Upper lobe of left lung (tissue), 6 donors: ENCODE results near the gene LZTR1. TPM values are rescaled to one million over a fixed set of nuclear protein-coding genes. Genes with fewer than 3 reads are reported as not detected.

Source experiments
- ATAC-seq, 2 donors: fragments of 200-7000 bp; cut with Tn5 transposase; one replicate each; pipeline ENCODE4 v1.9.1; 2022; ENCODE audit warnings: mild to moderate bottlenecking in 2 of 2, moderate library complexity in 2 of 2; ENCODE audit not compliant: low FRiP score in 2 of 2
- DNase-seq, 2 donors: peaks; one replicate each; pipeline ENCODE4 v3.0.0-alpha.2; 2019 to 2020
- H3K27ac ChIP-seq, 4 donors: fragments of 200-600 bp; sonication (generic); one replicate each; pipeline ENCODE4 v1.5.1; 2016 to 2019
- H3K27me3 ChIP-seq, 4 donors: fragments of 200-600 bp; sonication (generic); one replicate each; pipeline ENCODE4 v1.5.1; 2017 to 2019
- H3K36me3 ChIP-seq, 4 donors: fragments of 200-600 bp; sonication (generic); one replicate each; pipeline ENCODE4 v1.5.1; 2016 to 2019
- H3K4me1 ChIP-seq, 4 donors: fragments of 200-600 bp; sonication (generic); one replicate each; pipeline ENCODE4 v1.5.1; 2018 to 2019
- H3K4me3 ChIP-seq, 4 donors: fragments of 200-600 bp; sonication (generic); one replicate each; pipeline ENCODE4 v1.5.1; 2017 to 2019; ENCODE audit warnings: mild to moderate bottlenecking in 2 of 4, moderate library complexity in 1 of 4
- H3K9me3 ChIP-seq, 4 donors: fragments of 200-600 bp; sonication (generic); one replicate each; pipeline ENCODE4 v1.5.1; 2018 to 2019
- EP300 ChIP-seq, 4 donors: sonication (generic); formaldehyde crosslinking; IDR thresholded peaks; one replicate each; pipeline ENCODE4 v1.5.1; 2017; ENCODE audit warnings: antibody characterized with exemption in 4 of 4, control low read depth in 2 of 4
- POLR2A ChIP-seq, 4 donors: fragments of 450-650 bp; IDR thresholded peaks; one replicate each; pipeline ENCODE4 v1.5.1; 2016 to 2017; ENCODE audit warnings: antibody characterized with exemption in 4 of 4, mild to moderate bottlenecking in 2 of 4
- POLR2AphosphoS5 ChIP-seq, 2 donors: sonication (generic); formaldehyde crosslinking; IDR thresholded peaks; one replicate each; pipeline ENCODE4 v1.5.1; 2017; ENCODE audit warnings: antibody characterized with exemption in 2 of 2
- WGBS, 2 donors: methylation state at CpG; one replicate each; pipeline ENCODE4 v1.1.5; 2017 to 2018; 5-methylcytosine and 5-hydroxymethylcytosine counted together
- total RNA-seq, 6 donors: library from RNA; depleted of rRNA in 4 of 6; stranded (reverse); fragments of >200 nt in 4 of 6; gene quantifications; one replicate each; pipeline versions ENCODE4 v1.1.0 to v1.2.1, GENCODE V29; 2016 to 2021
- TF ChIP-seq, protein P1 (sequence below), 6 experiments: fragments of 450-650 bp in 4 of 6; fragments of 200-600 bp in 2 of 6; sonication (generic) in 2 of 6; IDR thresholded peaks; one replicate each; pipeline ENCODE4 v1.5.1; 2016 to 2019; ENCODE audit warnings: antibody characterized with exemption in 6 of 6
- donor health status: DM: no; HTN: no; CAD: no; lungs with moderate emphysema.
- donor health status: DM: no; HTN: yes; CAD: no; lungs with severe emphysema.

Gene LZTR1
- total RNA-seq, 6 donors from 2014 or later: 33.7 to 114 (median 63.2) TPM

DNA sequence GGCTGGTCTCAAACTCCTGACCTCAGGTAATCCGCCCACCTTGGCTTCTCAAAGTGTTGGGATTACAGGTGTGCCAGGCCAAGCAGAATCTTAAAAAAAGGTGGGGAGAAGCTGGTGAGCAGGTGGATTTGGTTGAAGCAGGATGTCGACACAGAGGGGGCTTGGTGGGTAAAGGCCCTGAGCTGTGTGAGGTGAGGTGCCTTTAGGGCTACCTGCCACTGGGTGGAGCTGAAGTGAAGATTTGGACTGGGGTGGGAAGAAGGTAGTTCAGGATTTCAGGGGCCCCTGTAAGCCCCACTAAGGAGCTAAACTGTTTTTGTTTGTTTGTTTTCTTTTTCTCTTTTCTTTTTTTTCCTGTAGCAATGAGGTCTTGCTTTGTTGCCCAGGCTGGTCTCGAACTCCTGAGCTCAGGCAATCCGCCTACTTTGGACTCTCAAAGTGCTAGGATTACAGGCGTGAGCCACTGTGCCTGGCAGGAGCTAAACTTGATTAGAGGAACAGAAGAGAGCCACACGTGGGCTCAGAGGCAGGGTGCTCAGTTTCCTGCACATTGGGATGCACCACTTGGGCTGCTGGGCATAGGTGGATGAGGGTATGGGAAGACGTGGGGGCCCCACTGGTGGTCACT is 38.8 kb downstream of the LZTR1 start:
- WGBS, 2 donors: 62 to 64% methylated on average over 7 of the region's 7 CpGs
- Histone ChIP-seq H3K4me1 (peaks cover 0 to 2% (median under 1%) of the 10 kb centered on the region in 4 donors), H3K27ac (no peak overlapping the region), H3K9me3 (no peaks in the 10 kb centered on the region), H3K27me3 (no peaks in the 10 kb centered on the region), H3K36me3 (no peaks in the 10 kb centered on the region), H3K4me3 (no peak overlapping the region)
- no peak for TF ChIP-seq POLR2A (IDR thresholded peaks at IDR 0.05)
- TF ChIP-seq, protein P1, sequence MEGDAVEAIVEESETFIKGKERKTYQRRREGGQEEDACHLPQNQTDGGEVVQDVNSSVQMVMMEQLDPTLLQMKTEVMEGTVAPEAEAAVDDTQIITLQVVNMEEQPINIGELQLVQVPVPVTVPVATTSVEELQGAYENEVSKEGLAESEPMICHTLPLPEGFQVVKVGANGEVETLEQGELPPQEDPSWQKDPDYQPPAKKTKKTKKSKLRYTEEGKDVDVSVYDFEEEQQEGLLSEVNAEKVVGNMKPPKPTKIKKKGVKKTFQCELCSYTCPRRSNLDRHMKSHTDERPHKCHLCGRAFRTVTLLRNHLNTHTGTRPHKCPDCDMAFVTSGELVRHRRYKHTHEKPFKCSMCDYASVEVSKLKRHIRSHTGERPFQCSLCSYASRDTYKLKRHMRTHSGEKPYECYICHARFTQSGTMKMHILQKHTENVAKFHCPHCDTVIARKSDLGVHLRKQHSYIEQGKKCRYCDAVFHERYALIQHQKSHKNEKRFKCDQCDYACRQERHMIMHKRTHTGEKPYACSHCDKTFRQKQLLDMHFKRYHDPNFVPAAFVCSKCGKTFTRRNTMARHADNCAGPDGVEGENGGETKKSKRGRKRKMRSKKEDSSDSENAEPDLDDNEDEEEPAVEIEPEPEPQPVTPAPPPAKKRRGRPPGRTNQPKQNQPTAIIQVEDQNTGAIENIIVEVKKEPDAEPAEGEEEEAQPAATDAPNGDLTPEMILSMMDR (IDR thresholded peaks at IDR 0.05): peak in 1 of 6 experiments; percentile 14
- ATAC-seq (no peak), DNase-seq (no peak)

DNA sequence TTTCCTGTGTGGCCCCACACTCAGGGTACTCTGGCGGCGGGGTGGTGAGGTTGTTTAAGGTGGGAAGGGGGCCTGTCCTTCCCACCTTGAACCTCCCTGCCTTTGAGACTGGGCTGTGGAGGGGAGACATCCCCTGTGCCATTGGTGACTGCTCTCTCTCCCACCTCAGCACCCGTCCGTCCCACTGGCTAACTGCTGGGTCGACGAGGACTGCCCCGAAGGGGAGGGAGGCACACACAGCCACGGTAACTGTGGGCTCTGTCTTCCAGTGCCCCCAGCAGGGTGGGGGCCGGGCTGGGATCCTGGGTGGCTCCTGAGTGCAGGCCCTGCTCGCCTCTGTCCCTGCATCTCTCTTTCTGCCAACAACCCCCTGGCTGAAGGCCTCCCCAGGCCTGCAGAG is 40.4 kb downstream of the LZTR1 start:
- ATAC-seq (no peak), DNase-seq (peak in 1 of 2 donors; percentile 45)
- Histone ChIP-seq H3K4me3 (no peak overlapping the region), H3K4me1 (peaks cover 0 to 3% (median 0%) of the 10 kb centered on the region in 4 donors), H3K36me3 (no peaks in the 10 kb centered on the region), H3K27ac (no peak overlapping the region), H3K27me3 (no peaks in the 10 kb centered on the region), H3K9me3 (no peaks in the 10 kb centered on the region)
- TF ChIP-seq POLR2AphosphoS5 (IDR thresholded peaks at IDR 0.05) (no peak), POLR2A (IDR thresholded peaks at IDR 0.05) (no peak), EP300 (IDR thresholded peaks at IDR 0.05) (no peak)
- TF ChIP-seq, protein P1 (IDR thresholded peaks at IDR 0.05): no peak
- 81 to 84% methylated on average over 8 to 10 of the region's 10 CpGs for WGBS, 2 donors

DNA sequence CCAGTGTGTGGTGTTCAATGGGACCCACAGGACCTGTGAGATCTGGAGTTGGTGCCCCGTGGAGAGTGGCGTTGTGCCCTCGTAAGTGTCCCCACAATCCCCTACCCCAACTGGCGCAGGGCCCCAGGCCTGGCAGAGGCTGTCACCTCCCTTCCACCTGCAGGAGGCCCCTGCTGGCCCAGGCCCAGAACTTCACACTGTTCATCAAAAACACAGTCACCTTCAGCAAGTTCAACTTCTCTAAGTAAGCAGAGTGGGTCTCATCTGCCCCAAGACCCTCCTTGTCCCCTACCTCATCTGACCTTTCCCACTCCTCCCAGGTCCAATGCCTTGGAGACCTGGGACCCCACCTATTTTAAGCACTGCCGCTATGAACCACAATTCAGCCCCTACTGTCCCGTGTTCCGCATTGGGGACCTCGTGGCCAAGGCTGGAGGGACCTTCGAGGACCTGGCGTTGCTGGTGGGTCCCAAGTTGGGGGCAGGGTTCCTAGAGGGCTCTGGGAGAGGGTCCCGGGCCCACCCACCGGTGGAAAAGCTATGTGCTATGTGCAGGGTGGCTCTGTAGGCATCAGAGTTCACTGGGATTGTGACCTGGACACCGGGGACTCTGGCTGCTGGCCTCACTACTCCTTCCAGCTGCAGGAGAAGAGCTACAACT is 41.0 kb downstream of the LZTR1 start:
- Histone ChIP-seq H3K4me3 (no peak overlapping the region), H3K4me1 (peaks cover 0 to 6% (median 0%) of the 10 kb centered on the region in 4 donors), H3K27ac (no peak overlapping the region), H3K36me3 (no peaks in the 10 kb centered on the region), H3K27me3 (no peaks in the 10 kb centered on the region), H3K9me3 (no peaks in the 10 kb centered on the region)
- DNase-seq (no peak), ATAC-seq (no peak)
- WGBS, 2 donors: 84 to 93% methylated on average over 6 to 13 of the region's 13 CpGs
- no peak for TF ChIP-seq EP300 (IDR thresholded peaks at IDR 0.05)
- TF ChIP-seq POLR2AphosphoS5 (IDR thresholded peaks at IDR 0.05): no peak
- TF ChIP-seq POLR2A (IDR thresholded peaks at IDR 0.05): no peak
- TF ChIP-seq, protein P1 (IDR thresholded peaks at IDR 0.05): no peak

DNA sequence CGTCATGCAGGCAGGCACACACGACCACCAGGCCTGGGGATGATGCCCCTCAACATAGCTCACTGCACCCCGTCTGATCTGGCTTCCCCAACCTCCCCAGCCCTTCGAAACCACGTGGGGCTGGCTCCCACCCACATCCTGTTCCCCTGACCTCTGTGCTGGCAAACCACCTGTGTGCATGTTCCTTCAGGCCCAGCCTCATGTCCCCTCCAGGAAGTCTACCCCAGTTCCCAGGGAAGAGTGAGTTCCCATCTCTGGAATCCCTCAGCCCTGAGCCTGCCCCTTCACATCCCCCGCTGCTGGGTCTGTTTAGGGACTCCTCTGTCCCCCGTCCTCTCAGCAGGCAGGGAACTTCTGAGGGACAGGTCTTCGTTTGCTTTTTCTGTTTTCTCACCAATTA is 43.2 kb downstream of the LZTR1 start:
- WGBS, 2 donors: 60 to 71% methylated on average over 8 of the region's 8 CpGs
- no peaks in the 10 kb centered on the region for H3K27me3 ChIP-seq
- H3K9me3 ChIP-seq: no peaks in the 10 kb centered on the region
- TF ChIP-seq POLR2AphosphoS5 (IDR thresholded peaks at IDR 0.05): no peak
- TF ChIP-seq, protein P1 (IDR thresholded peaks at IDR 0.05): no peak
- no peak for TF ChIP-seq EP300 (IDR thresholded peaks at IDR 0.05)
- TF ChIP-seq POLR2A (IDR thresholded peaks at IDR 0.05): no peak
- no peak for DNase-seq
- no peaks in the 10 kb centered on the region for H3K36me3 ChIP-seq
- H3K4me3 ChIP-seq: no peak overlapping the region
- ATAC-seq: no peak
- H3K27ac ChIP-seq: no peak overlapping the region
- peaks cover 0 to 6% (median 0%) of the 10 kb centered on the region in 4 donors for H3K4me1 ChIP-seq
